Endothelial cell of umbilical vein (primary cell): ENCODE results near the gene PLCB4. TPM values are rescaled to one million over a fixed set of nuclear protein-coding genes. Genes with fewer than 3 reads are reported as not detected.

ENCODE experiments used
- BruUV-seq: library from RNA; stranded (reverse); fragments of 400-500 nt; replicated peaks from 2 replicates; lab custom pipeline; 2021; lab: Mats Ljungman, UMichigan
- CTCF ChIA-PET: fragments of 300-600, 350-600 bp; sonication (Branson Sonifier 250); formaldehyde crosslinking; loops from one replicate; lab custom pipeline; 2021; ENCODE audit warnings: antibody characterized with exemption, inconsistent platforms; lab: Charles Lee
- POLR2A ChIA-PET: fragments of 300-600, 350-600 bp; sonication (Branson Sonifier 250); formaldehyde crosslinking; loops from one replicate; lab custom pipeline; 2021; ENCODE audit warnings: antibody characterized with exemption, inconsistent platforms; lab: Charles Lee
- DNase-seq: peaks from one replicate; pipeline ENCODE4 v3.0.0-alpha.2; 2011; ENCODE audit warnings: low read depth, low spot score
- FAIRE-seq: peaks from 2 replicates; lab custom pipeline; 2011; peaks lifted over from hg19 to GRCh38; lab: Jason Lieb, UNC
- H2AFZ ChIP-seq: 2 replicates; pipeline ENCODE4 v1.6.0; 2012; ENCODE audit warnings: low read depth, low read length, control low read depth, inconsistent platforms
- H3K27ac ChIP-seq: 2 replicates; pipeline ENCODE4 v1.5.1; 2011; ENCODE audit warnings: low read depth, mild to moderate bottlenecking, control low read depth, low read length, moderate library complexity; ENCODE audit not compliant: insufficient read depth
- H3K27me3 ChIP-seq, 2 experiments: 2 replicates each; pipeline versions ENCODE4 v1.6.0 to v1.6.1; 2011; ENCODE audit warnings: low read length in 2 of 2, mixed read lengths in 1 of 2; ENCODE audit not compliant: control insufficient read depth in 2 of 2, insufficient read depth in 2 of 2
- H3K36me3 ChIP-seq, 2 experiments: 2 replicates in 1 of 2; 3 replicates in 1 of 2; pipeline ENCODE4 v1.5.1; 2011; ENCODE audit warnings: low read length in 2 of 2, mild to moderate bottlenecking in 1 of 2, moderate library complexity in 1 of 2; ENCODE audit not compliant: control insufficient read depth in 2 of 2, insufficient read depth in 2 of 2; ENCODE audit errors: extremely low read depth in 1 of 2
- H3K4me1 ChIP-seq: 3 replicates; pipeline ENCODE4 v1.5.1; 2011; ENCODE audit warnings: mild to moderate bottlenecking, low read length; ENCODE audit not compliant: control insufficient read depth, insufficient read depth; ENCODE audit errors: extremely low read depth
- H3K4me2 ChIP-seq: 2 replicates; pipeline ENCODE4 v1.6.1; 2011; ENCODE audit warnings: low read length, control low read depth, mixed read lengths; ENCODE audit not compliant: insufficient read depth
- H3K4me3 ChIP-seq, 3 experiments: fragments of 200-600 bp in 1 of 3; sonication (generic), shearing (Covaris generic) in 1 of 3; replicated peaks in 1 of 3; 2 replicates each; pipeline ENCODE4 v1.5.1; 2011 to 2016; ENCODE audit warnings: control low read depth in 3 of 3, low read length in 3 of 3, mild to moderate bottlenecking in 2 of 3, inconsistent platforms in 1 of 3, low read depth in 1 of 3, moderate library complexity in 1 of 3; ENCODE audit not compliant: insufficient read depth in 1 of 3
- H3K79me2 ChIP-seq: 2 replicates; pipeline ENCODE4 v1.6.0; 2012; ENCODE audit warnings: low read length, inconsistent platforms; ENCODE audit not compliant: control insufficient read depth, insufficient read depth
- H3K9ac ChIP-seq: replicated peaks from 2 replicates; pipeline ENCODE3; 2011; ENCODE audit warnings: low read length, control low read depth; ENCODE audit not compliant: insufficient read depth; ENCODE audit errors: extremely low read depth
- H3K9me1 ChIP-seq: replicated peaks from 3 replicates; pipeline ENCODE4 v1.6.0; 2011; ENCODE audit warnings: mild to moderate bottlenecking, low read length; ENCODE audit not compliant: control insufficient read depth, insufficient read depth; ENCODE audit errors: extremely low read depth
- H3K9me3 ChIP-seq: replicated peaks from 2 replicates; pipeline ENCODE4 v1.5.1; 2012; ENCODE audit warnings: low read length, inconsistent platforms; ENCODE audit not compliant: control insufficient read depth, insufficient read depth
- H4K20me1 ChIP-seq: replicated peaks from 2 replicates; pipeline ENCODE3; 2011; ENCODE audit warnings: mild to moderate bottlenecking, low read length; ENCODE audit not compliant: control insufficient read depth, insufficient read depth; ENCODE audit errors: extremely low read depth
- EZH2 ChIP-seq: IDR thresholded peaks from 2 replicates; pipeline ENCODE4 v1.6.1; 2012; ENCODE audit warnings: borderline replicate concordance, low read depth, mild to moderate bottlenecking, moderate library complexity, low read length, inconsistent platforms; ENCODE audit not compliant: severe bottlenecking
- FOS ChIP-seq: IDR thresholded peaks from 2 replicates; pipeline ENCODE4 v1.6.1; 2011; ENCODE audit warnings: mild to moderate bottlenecking, low read length, moderate library complexity, borderline replicate concordance; ENCODE audit not compliant: insufficient read depth
- GATA2 ChIP-seq: IDR thresholded peaks from 2 replicates; pipeline ENCODE4 v1.7.0; 2011; ENCODE audit warnings: low read depth, mild to moderate bottlenecking, moderate library complexity, mixed read lengths, low read length; ENCODE audit not compliant: insufficient read length, insufficient read depth
- JUN ChIP-seq: IDR thresholded peaks from 2 replicates; pipeline ENCODE4 v1.6.1; 2011; ENCODE audit warnings: borderline replicate concordance, low read depth; ENCODE audit not compliant: insufficient read length, insufficient read depth
- MYC ChIP-seq: IDR thresholded peaks from one replicate; pipeline ENCODE4 v1.6.1; 2011; ENCODE audit warnings: mild to moderate bottlenecking, low read depth, low read length
- POLR2A ChIP-seq: IDR thresholded peaks from 2 replicates; pipeline ENCODE4 v1.6.1; 2012; ENCODE audit warnings: low read depth, mild to moderate bottlenecking, control low read depth, low read length
- POLR2AphosphoS5 ChIP-seq: IDR thresholded peaks from 2 replicates; pipeline ENCODE4 v1.6.1; 2012; ENCODE audit warnings: low read depth, mild to moderate bottlenecking, control low read depth, low read length, moderate library complexity; ENCODE audit not compliant: insufficient read depth
- dilution Hi-C: fragments of 300-500 bp; cut with MboI; formaldehyde crosslinking; loops from one replicate; pipeline ENCODE4 v1.15.0; 2019; ENCODE audit warnings: low sequenced_read_pairs; ENCODE audit not compliant: extremely low pct_ligation_motif_present
- intact Hi-C: fragments of 100-400 bp; cut with micrococcal nuclease; formaldehyde crosslinking; loops from one replicate; pipeline ENCODE4 v1.10.0; 2022
- polyA plus RNA-seq, 4 experiments: library from polyadenylated mRNA; depleted of rRNA in 3 of 4; stranded (reverse) in 3 of 4; unstranded in 1 of 4; fragments of >200 nt; gene quantifications; 2 replicates each; pipeline versions ENCODE4 v1.2.1 to v1.2.3, GENCODE V29; 2011 to 2012; ENCODE audit warnings: missing spikeins in 1 of 4
- total RNA-seq: library from RNA; stranded (reverse); gene quantifications from 2 replicates; pipeline ENCODE4 v1.2.3, GENCODE V29; 2021
- TF ChIP-seq, protein P1 (sequence below): IDR thresholded peaks from 2 replicates; pipeline ENCODE4 v1.6.1; 2011; ENCODE audit not compliant: insufficient read depth, insufficient read length
- TF ChIP-seq, protein P2 (sequence below), 2 donors: IDR thresholded peaks; 1 replicate in 1 of 2; 2 replicates in 1 of 2; pipeline ENCODE4 v1.5.1; 2011; ENCODE audit warnings: low read length in 2 of 2, mild to moderate bottlenecking in 2 of 2, moderate library complexity in 2 of 2, control low read depth in 1 of 2, inconsistent platforms in 1 of 2, low read depth in 1 of 2; ENCODE audit not compliant: insufficient read depth in 1 of 2; ENCODE audit errors: extremely low read depth in 1 of 2

The PLCB4 gene
- total and polyA plus RNA-seq, 2 donors (not counting 3 experiments of a cell fraction or from before 2014, with no cell fraction given), result 0.37 to 1.7 TPM

DNA sequence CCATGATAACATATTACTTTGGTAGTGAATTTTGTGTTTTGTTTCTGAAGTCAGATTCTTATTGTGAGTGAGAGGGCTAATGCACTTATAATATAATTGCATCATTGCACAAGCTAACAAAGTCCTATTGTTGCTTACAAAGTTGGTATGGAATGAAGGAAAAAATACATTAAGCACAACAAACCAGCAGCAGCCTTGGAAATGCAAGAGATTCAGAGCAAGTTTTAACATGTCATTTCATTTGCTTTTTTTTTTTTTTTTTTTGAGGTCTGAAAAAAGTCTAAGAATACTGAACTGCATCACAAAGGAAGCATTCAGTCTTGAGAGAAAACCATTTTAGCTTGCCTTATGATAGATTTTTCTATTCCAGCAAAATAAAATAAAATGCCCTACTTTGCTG is 57.6 kb downstream of the PLCB4 start:
- dilution Hi-C loops (no loop called here), intact Hi-C loops (no loop called here)
- FAIRE-seq (no peak), DNase-seq (no peak)
- no peak overlapping the region for H3K9ac ChIP-seq
- no peaks in the 10 kb centered on the region for H3K79me2 ChIP-seq
- H4K20me1 ChIP-seq, result no peaks in the 10 kb centered on the region
- H3K9me1 ChIP-seq, result no peaks in the 10 kb centered on the region
- no peaks in the 10 kb centered on the region for H3K27me3 ChIP-seq
- H2AFZ ChIP-seq, result no peak overlapping the region
- ChIA-PET CTCF (no interaction called here), POLR2A (no interaction called here)
- H3K4me2 ChIP-seq, result no peak overlapping the region
- TF ChIP-seq FOS, result no peak
- no peak for TF ChIP-seq GATA2
- no peak for TF ChIP-seq EZH2
- no peak for TF ChIP-seq POLR2AphosphoS5
- TF ChIP-seq MYC, result no peak
- TF ChIP-seq JUN, result no peak
- TF ChIP-seq, protein P1, sequence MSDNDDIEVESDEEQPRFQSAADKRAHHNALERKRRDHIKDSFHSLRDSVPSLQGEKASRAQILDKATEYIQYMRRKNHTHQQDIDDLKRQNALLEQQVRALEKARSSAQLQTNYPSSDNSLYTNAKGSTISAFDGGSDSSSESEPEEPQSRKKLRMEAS, result no peak
- TF ChIP-seq POLR2A, result no peak
- TF ChIP-seq, protein P2, sequence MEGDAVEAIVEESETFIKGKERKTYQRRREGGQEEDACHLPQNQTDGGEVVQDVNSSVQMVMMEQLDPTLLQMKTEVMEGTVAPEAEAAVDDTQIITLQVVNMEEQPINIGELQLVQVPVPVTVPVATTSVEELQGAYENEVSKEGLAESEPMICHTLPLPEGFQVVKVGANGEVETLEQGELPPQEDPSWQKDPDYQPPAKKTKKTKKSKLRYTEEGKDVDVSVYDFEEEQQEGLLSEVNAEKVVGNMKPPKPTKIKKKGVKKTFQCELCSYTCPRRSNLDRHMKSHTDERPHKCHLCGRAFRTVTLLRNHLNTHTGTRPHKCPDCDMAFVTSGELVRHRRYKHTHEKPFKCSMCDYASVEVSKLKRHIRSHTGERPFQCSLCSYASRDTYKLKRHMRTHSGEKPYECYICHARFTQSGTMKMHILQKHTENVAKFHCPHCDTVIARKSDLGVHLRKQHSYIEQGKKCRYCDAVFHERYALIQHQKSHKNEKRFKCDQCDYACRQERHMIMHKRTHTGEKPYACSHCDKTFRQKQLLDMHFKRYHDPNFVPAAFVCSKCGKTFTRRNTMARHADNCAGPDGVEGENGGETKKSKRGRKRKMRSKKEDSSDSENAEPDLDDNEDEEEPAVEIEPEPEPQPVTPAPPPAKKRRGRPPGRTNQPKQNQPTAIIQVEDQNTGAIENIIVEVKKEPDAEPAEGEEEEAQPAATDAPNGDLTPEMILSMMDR (IDR thresholded peaks at IDR 0.05; ENCODE audit: extremely low read depth in 1 of 2, insufficient read depth in 1 of 2, low read depth in 1 of 2, low read length in 2 of 2), result no peak
- no TSS peak for BruUV-seq
- H3K27ac ChIP-seq, result no peak overlapping the region
- no peaks in the 10 kb centered on the region for H3K36me3 ChIP-seq
- no peak overlapping the region for H3K4me3 ChIP-seq
- H3K9me3 ChIP-seq, result no peaks in the 10 kb centered on the region
- H3K4me1 ChIP-seq, result no peaks in the 10 kb centered on the region
